Colonic mucosa (tissue), 4 donors: Measurements from ENCODE around the gene JAKMIP3. TPM values are rescaled to one million over a fixed set of nuclear protein-coding genes. Genes with fewer than 3 reads are reported as not detected.

Source experiments
- DNase-seq: peaks from one replicate; pipeline ENCODE4 v3.0.0-alpha.2; 2020
- H3K27ac ChIP-seq: fragments of 200-600 bp; one replicate; pipeline ENCODE4 v1.8.0; 2021
- H3K27me3 ChIP-seq: fragments of 200-600 bp; one replicate; pipeline ENCODE4 v1.8.0; 2021
- H3K36me3 ChIP-seq: fragments of 200-600 bp; one replicate; pipeline ENCODE4 v1.8.0; 2021
- H3K4me1 ChIP-seq: fragments of 200-600 bp; one replicate; pipeline ENCODE4 v1.8.0; 2021; ENCODE audit warnings: mild to moderate bottlenecking
- H3K4me3 ChIP-seq: fragments of 200-600 bp; one replicate; pipeline ENCODE4 v1.8.0; 2021
- H3K9ac ChIP-seq, 2 donors: one replicate each; pipeline ENCODE4 v1.7.0; 2013; ENCODE audit warnings: control low read depth in 2 of 2, low read depth in 2 of 2, low read length in 2 of 2
- H3K9me3 ChIP-seq: fragments of 200-600 bp; one replicate; pipeline ENCODE4 v1.8.0; 2021
- CTCF ChIP-seq: fragments of 200-600 bp; IDR thresholded peaks from one replicate; pipeline ENCODE4 v1.8.0; 2022; ENCODE audit warnings: antibody characterized with exemption, mild to moderate bottlenecking
- intact Hi-C: fragments of 100-400 bp; cut with DNase I; formaldehyde crosslinking; loops from one replicate; pipeline ENCODE4 v1.14.1; 2022
- total RNA-seq, 2 donors: library from RNA; stranded (reverse); fragmentation: NEBNext Ultra II Directional in 1 of 2; extraction: Animal tissue kit (Norgen Biotek cat#: 25700) in 1 of 2; gene quantifications; one replicate each; pipeline ENCODE4 v1.2.1, GENCODE V29; 2021
- donor health status: healthy.
- donor health status: DM: no; HTN: no; CAD: no.
- donor health status: DM: no; HTN: no; CAD: no.

The JAKMIP3 gene
- total RNA-seq, 2 donors from 2014 or later: 0.10 to 0.27 TPM

- Histone ChIP-seq H3K27me3 (no peaks in the 10 kb centered on the region), H3K9me3 (no peaks in the 10 kb centered on the region), H3K4me3 (no peak overlapping the region), H3K4me1 (no peaks in the 10 kb centered on the region), H3K9ac (no peak overlapping the region), H3K36me3 (no peaks in the 10 kb centered on the region), H3K27ac (no peak overlapping the region)
- TF ChIP-seq CTCF: no peak
- no peak for DNase-seq
- intact Hi-C loops: no loop called here
Observed at GRCh38 chr10:132070724-132071123, 5.0 kb downstream of the JAKMIP3 start.

GRCh38 chr10:132071667-132072066 is 5.9 kb downstream of the JAKMIP3 start:
- Histone ChIP-seq H3K27ac (no peak overlapping the region), H3K9me3 (no peaks in the 10 kb centered on the region), H3K4me3 (no peak overlapping the region), H3K27me3 (no peaks in the 10 kb centered on the region), H3K9ac (no peak overlapping the region), H3K36me3 (no peaks in the 10 kb centered on the region), H3K4me1 (no peaks in the 10 kb centered on the region)
- TF ChIP-seq CTCF: no peak
- no peak for DNase-seq
- intact Hi-C loops: no loop called here

GRCh38 chr10:132075909-132076577 is 10.3 kb downstream of the JAKMIP3 start:
- no peak for TF ChIP-seq CTCF
- Histone ChIP-seq H3K27ac (no peak overlapping the region), H3K36me3 (no peaks in the 10 kb centered on the region), H3K4me3 (no peak overlapping the region), H3K27me3 (no peaks in the 10 kb centered on the region), H3K4me1 (no peaks in the 10 kb centered on the region), H3K9me3 (no peaks in the 10 kb centered on the region), H3K9ac (no peak overlapping the region)
- intact Hi-C loops: no loop called here
- no peak for DNase-seq

GRCh38 chr10:132076578-132077081 is 10.9 kb downstream of the JAKMIP3 start:
- intact Hi-C loops: no loop called here
- Histone ChIP-seq H3K9me3 (no peaks in the 10 kb centered on the region), H3K9ac (no peak overlapping the region), H3K27ac (no peak overlapping the region), H3K4me3 (no peak overlapping the region), H3K27me3 (no peaks in the 10 kb centered on the region), H3K4me1 (no peaks in the 10 kb centered on the region), H3K36me3 (no peaks in the 10 kb centered on the region)
- no peak for TF ChIP-seq CTCF
- DNase-seq: no peak

GRCh38 chr10:132077091-132077490 is 11.3 kb downstream of the JAKMIP3 start:
- intact Hi-C loops: no loop called here
- no peak overlapping the region for H3K9ac ChIP-seq
- H3K27me3 ChIP-seq: no peaks in the 10 kb centered on the region
- DNase-seq: no peak
- no peaks in the 10 kb centered on the region for H3K4me1 ChIP-seq
- no peaks in the 10 kb centered on the region for H3K9me3 ChIP-seq
- H3K36me3 ChIP-seq: no peaks in the 10 kb centered on the region
- no peak for TF ChIP-seq CTCF
- H3K4me3 ChIP-seq: no peak overlapping the region
- no peak overlapping the region for H3K27ac ChIP-seq
